ENCODE measurements around the gene NCDN. TPM values are rescaled to one million over a fixed set of nuclear protein-coding genes. Genes with fewer than 3 reads are reported as not detected.

NCDN gene
- total RNA-seq, 1 experiment from 2014 or later, result 12.8 TPM

GRCh38 chr1:35572296-35572695 lies 14.7 kb downstream of the NCDN start:
- Mint-ChIP-seq H3K4me3 (ENCODE audit: unreplicated experiment) (no peak overlapping the region), H3K36me3 (ENCODE audit: insufficient read depth, unreplicated experiment) (peaks cover 11% of the 10 kb centered on the region), H3K4me1 (ENCODE audit: low read depth, unreplicated experiment) (peaks cover 19% of the 10 kb centered on the region), H3K27ac (ENCODE audit: unreplicated experiment) (no peak overlapping the region), H3K27me3 (ENCODE audit: insufficient read depth, unreplicated experiment) (no peaks in the 10 kb centered on the region), H3K9me3 (ENCODE audit: unreplicated experiment) (no peaks in the 10 kb centered on the region)
- ChIA-PET CTCF (interaction anchor here (0.9 kb wide), 2 partner anchors 127 to 143 kb away, joined by 3 read pairs; no protein-coding TSS in a partner anchor), POLR2A (no interaction called here)
- intact Hi-C loops (cut with micrococcal nuclease; ENCODE audit: unreplicated experiment), result no loop called here
- Histone ChIP-seq H3K36me3 (ENCODE audit: control insufficient read depth, insufficient read depth, low read length) (no peaks in the 10 kb centered on the region), H3K27me3 (replicated peaks; ENCODE audit: control insufficient read depth, insufficient read depth, low read length) (no peaks in the 10 kb centered on the region), H3K9me3 (no peaks in the 10 kb centered on the region), H3K4me3 (ENCODE audit: low read depth, low read length) (no peak overlapping the region), H3K4me1 (peaks cover 32% of the 10 kb centered on the region)
- DNase-seq, result no peak
- TF ChIP-seq, protein P1, sequence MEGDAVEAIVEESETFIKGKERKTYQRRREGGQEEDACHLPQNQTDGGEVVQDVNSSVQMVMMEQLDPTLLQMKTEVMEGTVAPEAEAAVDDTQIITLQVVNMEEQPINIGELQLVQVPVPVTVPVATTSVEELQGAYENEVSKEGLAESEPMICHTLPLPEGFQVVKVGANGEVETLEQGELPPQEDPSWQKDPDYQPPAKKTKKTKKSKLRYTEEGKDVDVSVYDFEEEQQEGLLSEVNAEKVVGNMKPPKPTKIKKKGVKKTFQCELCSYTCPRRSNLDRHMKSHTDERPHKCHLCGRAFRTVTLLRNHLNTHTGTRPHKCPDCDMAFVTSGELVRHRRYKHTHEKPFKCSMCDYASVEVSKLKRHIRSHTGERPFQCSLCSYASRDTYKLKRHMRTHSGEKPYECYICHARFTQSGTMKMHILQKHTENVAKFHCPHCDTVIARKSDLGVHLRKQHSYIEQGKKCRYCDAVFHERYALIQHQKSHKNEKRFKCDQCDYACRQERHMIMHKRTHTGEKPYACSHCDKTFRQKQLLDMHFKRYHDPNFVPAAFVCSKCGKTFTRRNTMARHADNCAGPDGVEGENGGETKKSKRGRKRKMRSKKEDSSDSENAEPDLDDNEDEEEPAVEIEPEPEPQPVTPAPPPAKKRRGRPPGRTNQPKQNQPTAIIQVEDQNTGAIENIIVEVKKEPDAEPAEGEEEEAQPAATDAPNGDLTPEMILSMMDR (IDR thresholded peaks at IDR 0.05; ENCODE audit: insufficient read depth in 1 of 2, low read depth in 1 of 2, low read length in 1 of 2, severe bottlenecking in 1 of 2, unreplicated experiment in 1 of 2), result no peak
- no TSS peak for BruUV-seq (replicated peaks)

DNA sequence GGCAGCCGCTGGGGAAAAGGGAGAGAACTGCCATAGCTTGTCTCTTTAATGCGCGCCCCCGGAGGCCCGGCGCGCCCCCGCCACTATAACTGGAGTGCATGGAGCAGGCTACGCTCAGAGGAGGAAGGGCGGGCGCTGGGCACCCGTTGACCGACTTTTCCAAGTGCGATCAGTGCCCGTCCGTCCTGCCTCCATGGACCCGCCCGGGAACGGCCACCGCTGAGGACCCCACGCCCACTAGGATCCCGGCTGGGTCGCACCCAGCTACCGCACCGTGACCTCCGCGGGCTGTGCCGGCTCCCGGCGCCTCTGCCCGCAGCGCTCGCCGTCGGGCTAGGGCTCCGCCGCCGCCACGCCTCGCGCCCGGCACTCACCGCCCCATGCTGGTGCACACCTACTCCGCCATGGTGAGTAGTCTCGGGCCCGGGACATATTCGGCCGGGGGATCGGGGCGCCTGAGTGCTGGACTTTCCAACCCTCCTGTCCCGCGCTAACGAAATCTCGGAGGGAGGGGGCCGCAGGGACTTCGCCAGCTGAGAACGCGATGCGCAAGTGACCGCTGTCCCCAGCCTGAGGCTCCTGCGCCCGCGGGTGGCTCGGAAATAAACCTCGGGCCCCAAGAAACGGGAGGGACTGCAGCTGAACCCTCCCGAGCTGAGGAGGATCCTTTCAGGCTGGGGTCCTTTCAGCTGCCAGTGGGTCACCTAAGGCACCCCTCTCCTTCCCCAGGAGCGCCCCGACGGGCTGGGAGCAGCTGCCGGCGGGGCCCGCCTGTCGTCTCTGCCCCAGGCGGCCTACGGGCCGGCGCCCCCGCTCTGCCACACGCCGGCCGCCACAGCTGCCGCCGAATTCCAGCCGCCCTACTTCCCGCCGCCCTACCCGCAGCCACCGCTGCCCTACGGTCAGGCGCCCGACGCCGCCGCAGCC lies 15.9 kb downstream of the NCDN start, which contains the start of gene TFAP2E:
TSS of gene TFAP2E (plus strand) at position 117 of the 927 bp plus-strand sequence. CDS start at position 381, 264 bp downstream.
- H3K4me3 Mint-ChIP-seq (ENCODE audit: unreplicated experiment), result peak within 1 kb of the TSS; percentile 51
- ChIA-PET CTCF (interaction anchor here (0.6 kb wide), 2 partner anchors 9 to 329 kb away, joined by 5 to 7 read pairs; no protein-coding TSS in a partner anchor), POLR2A (no interaction called here)
- Histone ChIP-seq H3K36me3 (ENCODE audit: control insufficient read depth, insufficient read depth, low read length) (no peaks in the 10 kb centered on the region), H3K4me1 (peaks cover 32% of the 10 kb centered on the region), H3K4me3 (ENCODE audit: low read depth, low read length) (peak within 1 kb of the TSS; percentile 46), H3K27me3 (replicated peaks; ENCODE audit: control insufficient read depth, insufficient read depth, low read length) (no peaks in the 10 kb centered on the region), H3K9me3 (no peaks in the 10 kb centered on the region)
- BruUV-seq (replicated peaks), result no TSS peak
- no peaks in the 10 kb centered on the region for H3K27me3 Mint-ChIP-seq (ENCODE audit: insufficient read depth, unreplicated experiment)
- DNase-seq, result peak in 1 of 2 experiments; percentile 47
- no peaks in the 10 kb centered on the region for H3K9me3 Mint-ChIP-seq (ENCODE audit: unreplicated experiment)
- no peak within 1 kb of the TSS for H3K27ac Mint-ChIP-seq (ENCODE audit: unreplicated experiment)
- peaks cover 11% of the 10 kb centered on the region for H3K36me3 Mint-ChIP-seq (ENCODE audit: insufficient read depth, unreplicated experiment)
- H3K4me1 Mint-ChIP-seq (ENCODE audit: low read depth, unreplicated experiment), result peaks cover 19% of the 10 kb centered on the region
- TF ChIP-seq, protein P1 (IDR thresholded peaks at IDR 0.05; ENCODE audit: insufficient read depth in 1 of 2, low read depth in 1 of 2, low read length in 1 of 2, severe bottlenecking in 1 of 2, unreplicated experiment in 1 of 2), result no peak
- intact Hi-C loops (cut with micrococcal nuclease; ENCODE audit: unreplicated experiment), result no loop called here

DNA sequence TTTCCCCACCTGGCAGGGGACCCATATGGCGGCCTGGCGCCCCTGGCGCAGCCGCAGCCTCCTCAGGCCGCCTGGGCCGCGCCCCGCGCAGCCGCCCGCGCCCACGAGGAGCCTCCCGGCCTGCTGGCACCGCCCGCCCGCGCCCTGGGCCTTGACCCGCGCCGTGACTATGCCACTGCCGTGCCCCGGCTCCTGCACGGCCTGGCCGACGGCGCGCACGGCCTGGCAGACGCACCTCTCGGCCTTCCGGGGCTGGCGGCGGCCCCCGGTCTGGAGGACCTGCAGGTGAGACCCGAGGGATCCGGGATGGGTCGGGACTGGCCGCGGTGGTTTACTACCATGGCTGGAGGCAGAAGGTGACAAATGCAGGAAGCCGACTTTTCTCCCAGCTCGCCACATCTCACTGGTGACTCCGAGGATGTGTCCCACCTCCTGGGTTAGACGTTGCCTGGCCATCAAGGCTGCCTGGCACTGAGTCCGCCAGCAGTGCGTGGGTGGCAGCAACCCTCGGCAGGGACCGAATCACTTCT lies 16.6 kb downstream of the NCDN start:
- DNase-seq, result no peak
- TF ChIP-seq, protein P1 (IDR thresholded peaks at IDR 0.05; ENCODE audit: insufficient read depth in 1 of 2, low read depth in 1 of 2, low read length in 1 of 2, severe bottlenecking in 1 of 2, unreplicated experiment in 1 of 2), result no peak
- peaks cover 19% of the 10 kb centered on the region for H3K4me1 Mint-ChIP-seq (ENCODE audit: low read depth, unreplicated experiment)
- ChIA-PET POLR2A (no interaction called here), CTCF (no interaction called here)
- H3K9me3 Mint-ChIP-seq (ENCODE audit: unreplicated experiment), result no peaks in the 10 kb centered on the region
- Histone ChIP-seq H3K36me3 (ENCODE audit: control insufficient read depth, insufficient read depth, low read length) (no peaks in the 10 kb centered on the region), H3K4me1 (peaks cover 29% of the 10 kb centered on the region), H3K4me3 (ENCODE audit: low read depth, low read length) (no peak overlapping the region), H3K27me3 (replicated peaks; ENCODE audit: control insufficient read depth, insufficient read depth, low read length) (no peaks in the 10 kb centered on the region), H3K9me3 (no peaks in the 10 kb centered on the region)
- H3K27me3 Mint-ChIP-seq (ENCODE audit: insufficient read depth, unreplicated experiment), result no peaks in the 10 kb centered on the region
- H3K4me3 Mint-ChIP-seq (ENCODE audit: unreplicated experiment), result no peak overlapping the region
- no TSS peak for BruUV-seq (replicated peaks)
- H3K36me3 Mint-ChIP-seq (ENCODE audit: insufficient read depth, unreplicated experiment), result peaks cover 7% of the 10 kb centered on the region
- intact Hi-C loops (cut with micrococcal nuclease; ENCODE audit: unreplicated experiment), result no loop called here
- H3K27ac Mint-ChIP-seq (ENCODE audit: unreplicated experiment), result peak overlapping the region; percentile 92

All from Caco-2 (cell line).